Measurements from ENCODE around the gene MED9.

DNA sequence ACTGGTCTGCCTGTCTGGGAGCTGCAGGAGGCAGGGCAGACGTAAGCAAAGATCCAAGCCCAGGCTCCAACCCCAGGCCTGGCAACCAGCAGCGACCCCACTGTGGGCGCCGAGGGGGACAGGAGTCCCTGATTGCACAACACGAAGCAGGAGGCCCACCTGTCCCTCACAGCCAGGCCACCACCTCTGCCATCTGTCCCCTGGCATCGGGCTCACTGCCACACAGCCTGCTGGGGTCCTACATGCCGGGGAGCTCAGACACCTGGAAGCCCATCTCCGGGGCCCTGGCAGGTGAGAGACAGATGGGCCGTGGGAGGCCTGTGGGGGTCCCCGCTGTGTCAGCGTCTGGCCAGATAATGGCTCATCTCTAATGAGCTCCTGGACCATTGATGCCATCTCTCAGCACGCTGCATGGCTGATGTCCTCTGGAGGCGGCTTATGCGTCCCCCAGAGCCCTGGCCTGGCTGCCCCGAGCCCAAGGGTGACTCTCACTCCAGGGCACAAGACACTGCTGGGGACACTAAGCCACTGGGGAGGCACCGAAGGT, 30.7 kb downstream of the MED9 start:
- TF ChIP-seq CTCF (IDR thresholded peaks at IDR 0.05) (no peak), POLR2A (IDR thresholded peaks at IDR 0.05) (no peak)

Measured in heart left ventricle (tissue), 13 donors.